ENCODE measurements around the gene MYH9. TPM values are rescaled to one million over a fixed set of nuclear protein-coding genes. Genes with fewer than 3 reads are reported as not detected.

The MYH9 gene
- polyA plus RNA-seq, 1 experiment = 338 TPM

DNA sequence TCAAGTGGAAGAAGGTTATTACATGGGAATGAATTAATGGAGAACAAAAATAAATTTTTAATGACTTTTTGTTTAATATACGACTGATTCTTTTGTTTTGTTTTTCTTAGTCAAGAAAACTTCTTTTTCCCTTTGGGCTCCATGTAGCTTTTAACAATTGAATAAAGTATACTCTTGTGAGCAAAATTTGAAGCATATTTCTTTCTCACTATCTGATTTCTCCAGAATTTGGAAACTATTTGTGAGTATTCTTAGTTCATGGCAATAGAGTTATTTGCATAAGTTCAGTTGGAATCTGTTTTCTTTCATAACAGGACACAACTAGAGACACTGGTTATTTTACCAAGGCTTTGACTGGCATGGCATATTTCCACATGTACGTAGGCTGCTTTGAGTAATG is 138.6 kb downstream of the MYH9 start:
- no peak for TF ChIP-seq CTCF (IDR thresholded peaks at IDR 0.05; ENCODE audit: low read depth, low read length)
- Histone ChIP-seq H3K27ac (ENCODE audit: low read depth, low read length) (no peak overlapping the region), H3K9me3 (ENCODE audit: control insufficient read depth, insufficient read depth, low read length) (peaks cover 2% of the 10 kb centered on the region), H3K27me3 (ENCODE audit: control insufficient read depth, insufficient read depth, low read length) (no peaks in the 10 kb centered on the region), H3K4me3 (ENCODE audit: low read depth, low read length) (no peak overlapping the region)
- no peak for DNase-seq (ENCODE audit: low read depth, low spot score)
- CTCF ChIA-PET = interaction anchor here (1.4 to 3.2 kb wide), 2 partner anchors 10 to 29 kb away, joined by 4 to 16 read pairs; partner anchors contain the start of gene APOL2
- POLR2A ChIA-PET = interaction anchor here (0.6 kb wide), 1 partner anchor 771 kb away, joined by 3 read pairs; no protein-coding TSS in a partner anchor

GRCh38 chr22:36247955-36248354 is 139.8 kb downstream of the MYH9 start:
- POLR2A ChIA-PET = no interaction called here
- Histone ChIP-seq H3K9me3 (ENCODE audit: control insufficient read depth, insufficient read depth, low read length) (peaks cover 2% of the 10 kb centered on the region), H3K27me3 (ENCODE audit: control insufficient read depth, insufficient read depth, low read length) (no peaks in the 10 kb centered on the region), H3K4me3 (ENCODE audit: low read depth, low read length) (no peak overlapping the region), H3K27ac (ENCODE audit: low read depth, low read length) (no peak overlapping the region)
- DNase-seq (ENCODE audit: low read depth, low spot score) = no peak
- TF ChIP-seq CTCF (IDR thresholded peaks at IDR 0.05; ENCODE audit: low read depth, low read length) = no peak
- CTCF ChIA-PET = interaction anchor here (3.2 kb wide), 1 partner anchor 9 kb away, joined by 16 read pairs; the partner anchor contains the start of gene APOL2

- H3K27ac ChIP-seq (ENCODE audit: low read depth, low read length) = no peak overlapping the region
- CTCF ChIA-PET = no interaction called here
- H3K27me3 ChIP-seq (ENCODE audit: control insufficient read depth, insufficient read depth, low read length) = no peaks in the 10 kb centered on the region
- no peak overlapping the region for H3K4me3 ChIP-seq (ENCODE audit: low read depth, low read length)
- DNase-seq (ENCODE audit: low read depth, low spot score) = no peak
- peaks cover 2% of the 10 kb centered on the region for H3K9me3 ChIP-seq (ENCODE audit: control insufficient read depth, insufficient read depth, low read length)
- POLR2A ChIA-PET = no interaction called here
- TF ChIP-seq CTCF (IDR thresholded peaks at IDR 0.05; ENCODE audit: low read depth, low read length) = no peak
Measured at GRCh38 chr22:36246718-36247117, 141.0 kb downstream of the MYH9 start.

GRCh38 chr22:36245805-36246356 is 141.9 kb downstream of the MYH9 start:
- peaks cover 2% of the 10 kb centered on the region for H3K9me3 ChIP-seq (ENCODE audit: control insufficient read depth, insufficient read depth, low read length)
- no peak for TF ChIP-seq CTCF (IDR thresholded peaks at IDR 0.05; ENCODE audit: low read depth, low read length)
- H3K4me3 ChIP-seq (ENCODE audit: low read depth, low read length) = no peak overlapping the region
- CTCF ChIA-PET = no interaction called here
- POLR2A ChIA-PET = no interaction called here
- no peak for DNase-seq (ENCODE audit: low read depth, low spot score)
- H3K27ac ChIP-seq (ENCODE audit: low read depth, low read length) = no peak overlapping the region
- no peaks in the 10 kb centered on the region for H3K27me3 ChIP-seq (ENCODE audit: control insufficient read depth, insufficient read depth, low read length)

GRCh38 chr22:36244522-36245391 is 143.0 kb downstream of the MYH9 start:
- peaks cover 2% of the 10 kb centered on the region; the same call in 1 of the 2 replicates for H3K9me3 ChIP-seq (ENCODE audit: control insufficient read depth, insufficient read depth, low read length)
- TF ChIP-seq CTCF (IDR thresholded peaks at IDR 0.05; ENCODE audit: low read depth, low read length) = no peak
- no peak overlapping the region for H3K27ac ChIP-seq (ENCODE audit: low read depth, low read length)
- H3K4me3 ChIP-seq (ENCODE audit: low read depth, low read length) = no peak overlapping the region
- no peaks in the 10 kb centered on the region for H3K27me3 ChIP-seq (ENCODE audit: control insufficient read depth, insufficient read depth, low read length)
- POLR2A ChIA-PET = no interaction called here
- CTCF ChIA-PET = interaction anchor here (0.6 kb wide), 2 partner anchors 22 to 32 kb away, joined by 4 read pairs; no protein-coding TSS in a partner anchor
- DNase-seq (ENCODE audit: low read depth, low spot score) = no peak

Measured in AG04450 (cell line).